ENCODE measurements around the gene ACAP3. TPM values are rescaled to one million over a fixed set of nuclear protein-coding genes. Genes with fewer than 3 reads are reported as not detected.

Gene ACAP3
- total and polyA plus RNA-seq, 5 donors = 33.1 to 61.8 (median 40.1) TPM

GRCh38 chr1:1328254-1328653 is 20.5 kb upstream of the ACAP3 start:
- Histone ChIP-seq H3K27me3 (ENCODE audit: control insufficient read depth, insufficient read depth) (no peaks in the 10 kb centered on the region), H3K4me3 (ENCODE audit: low read length) (no peak overlapping the region), H3K4me1 (ENCODE audit: control insufficient read depth, insufficient read depth, low read length) (no peaks in the 10 kb centered on the region), H3K9me3 (ENCODE audit: control insufficient read depth, low read length) (no peaks in the 10 kb centered on the region), H3K27ac (ENCODE audit: low read length) (no peak overlapping the region)
- 80% methylated on average over 15 of the region's 15 CpGs for WGBS
- intact Hi-C loops (cut with DNase I) = no loop called here
- no peak for DNase-seq
- ATAC-seq = no peak

- H3K27ac ChIP-seq (ENCODE audit: low read length) = no peak overlapping the region
- ATAC-seq (no peak), DNase-seq (no peak)
- no peaks in the 10 kb centered on the region for H3K4me1 ChIP-seq (ENCODE audit: control insufficient read depth, insufficient read depth, low read length)
- intact Hi-C loops (cut with DNase I) = no loop called here
- 91% methylated on average over 40 of the region's 40 CpGs for WGBS
- no peaks in the 10 kb centered on the region for H3K27me3 ChIP-seq (ENCODE audit: control insufficient read depth, insufficient read depth)
- no peak overlapping the region for H3K4me3 ChIP-seq (ENCODE audit: low read length)
- H3K9me3 ChIP-seq (ENCODE audit: control insufficient read depth, low read length) = no peaks in the 10 kb centered on the region
These were observed 19.6 kb upstream of the ACAP3 start for GRCh38 chr1:1327291-1327690.

GRCh38 chr1:1326075-1326605 is 18.4 kb upstream of the ACAP3 start:
- 58% methylated on average over 8 of the region's 8 CpGs for WGBS
- H3K27me3 ChIP-seq (ENCODE audit: control insufficient read depth, insufficient read depth) = no peaks in the 10 kb centered on the region
- no peak overlapping the region for H3K27ac ChIP-seq (ENCODE audit: low read length)
- H3K9me3 ChIP-seq (ENCODE audit: control insufficient read depth, low read length) = no peaks in the 10 kb centered on the region
- no peak overlapping the region for H3K4me3 ChIP-seq (ENCODE audit: low read length)
- intact Hi-C loops (cut with DNase I) = no loop called here
- H3K4me1 ChIP-seq (ENCODE audit: control insufficient read depth, insufficient read depth, low read length) = no peaks in the 10 kb centered on the region
- ATAC-seq (no peak), DNase-seq (no peak)

- Histone ChIP-seq H3K9me3 (ENCODE audit: control insufficient read depth, low read length) (no peaks in the 10 kb centered on the region), H3K27me3 (ENCODE audit: control insufficient read depth, insufficient read depth) (no peaks in the 10 kb centered on the region), H3K4me1 (ENCODE audit: control insufficient read depth, insufficient read depth, low read length) (no peaks in the 10 kb centered on the region), H3K27ac (ENCODE audit: low read length) (peak overlapping the region; percentile 58), H3K4me3 (ENCODE audit: low read length) (peak overlapping the region; percentile 78)
- intact Hi-C loops (cut with DNase I) = no loop called here
- WGBS = 52% methylated on average over 16 of the region's 16 CpGs
- DNase-seq (peak; percentile 65 to 85 (median 84)), ATAC-seq (peak; percentile 10 to 52)
These were observed 17.8 kb upstream of the ACAP3 start for GRCh38 chr1:1325288-1326074.

- no peaks in the 10 kb centered on the region for H3K27me3 ChIP-seq (ENCODE audit: control insufficient read depth, insufficient read depth)
- H3K9me3 ChIP-seq (ENCODE audit: control insufficient read depth, low read length) = no peaks in the 10 kb centered on the region
- no peaks in the 10 kb centered on the region for H3K4me1 ChIP-seq (ENCODE audit: control insufficient read depth, insufficient read depth, low read length)
- WGBS = under 1% methylated on average over 84 of the region's 84 CpGs
- ATAC-seq = peak; percentile 83 to 87
- intact Hi-C loops (cut with DNase I) = no loop called here
- peak within 1 kb of the TSS; percentile 58 for H3K27ac ChIP-seq (ENCODE audit: low read length)
- H3K4me3 ChIP-seq (ENCODE audit: low read length) = peak within 1 kb of the TSS; percentile 78
- DNase-seq = peak; percentile 96 to 98 (median 98)
These were observed 17.0 kb upstream of the ACAP3 start, which contains the start of the genes CPTP and INTS11 for GRCh38 chr1:1324524-1325287. TSS of gene CPTP (plus strand) at chr1:1324802. CDS start at chr1:1326911, 2,109 bp downstream. TSS of gene INTS11 (minus strand) at chr1:1324660. CDS start at chr1:1324608, 52 bp downstream.

- Histone ChIP-seq H3K4me1 (ENCODE audit: control insufficient read depth, insufficient read depth, low read length) (no peaks in the 10 kb centered on the region), H3K27me3 (ENCODE audit: control insufficient read depth, insufficient read depth) (no peaks in the 10 kb centered on the region), H3K9me3 (ENCODE audit: control insufficient read depth, low read length) (no peaks in the 10 kb centered on the region), H3K4me3 (ENCODE audit: low read length) (peak overlapping the region; percentile 78), H3K27ac (ENCODE audit: low read length) (peak overlapping the region; percentile 49)
- DNase-seq = no peak
- intact Hi-C loops (cut with DNase I) = no loop called here
- under 1% methylated on average over 41 of the region's 41 CpGs for WGBS
- no peak for ATAC-seq
These were observed 16.4 kb upstream of the ACAP3 start for GRCh38 chr1:1324084-1324523.

GRCh38 chr1:1322952-1323351 is 15.2 kb upstream of the ACAP3 start:
- WGBS = 87% methylated on average over 10 of the region's 10 CpGs
- H3K27ac ChIP-seq (ENCODE audit: low read length) = no peak overlapping the region
- no peak overlapping the region for H3K4me3 ChIP-seq (ENCODE audit: low read length)

GRCh38 chr1:1322418-1322817 is 14.7 kb upstream of the ACAP3 start:
- H3K27me3 ChIP-seq (ENCODE audit: control insufficient read depth, insufficient read depth) = no peaks in the 10 kb centered on the region
- WGBS = 86% methylated on average over 13 of the region's 14 CpGs
- intact Hi-C loops (cut with DNase I) = no loop called here
- H3K9me3 ChIP-seq (ENCODE audit: control insufficient read depth, low read length) = no peaks in the 10 kb centered on the region
- DNase-seq (no peak), ATAC-seq (no peak)
- H3K27ac ChIP-seq (ENCODE audit: low read length) = no peak overlapping the region
- H3K4me1 ChIP-seq (ENCODE audit: control insufficient read depth, insufficient read depth, low read length) = no peaks in the 10 kb centered on the region
- H3K4me3 ChIP-seq (ENCODE audit: low read length) = no peak overlapping the region

More at GRCh38 chr1:1322952-1323351, 15.2 kb upstream of the ACAP3 start:
- ATAC-seq (no peak), DNase-seq (no peak)
- H3K4me1 ChIP-seq (ENCODE audit: control insufficient read depth, insufficient read depth, low read length) = no peaks in the 10 kb centered on the region
- intact Hi-C loops (cut with DNase I) = no loop called here
- H3K9me3 ChIP-seq (ENCODE audit: control insufficient read depth, low read length) = no peaks in the 10 kb centered on the region
- no peaks in the 10 kb centered on the region for H3K27me3 ChIP-seq (ENCODE audit: control insufficient read depth, insufficient read depth)

- ATAC-seq = no peak
- no peaks in the 10 kb centered on the region for H3K4me1 ChIP-seq (ENCODE audit: control insufficient read depth, insufficient read depth, low read length)
- no peaks in the 10 kb centered on the region for H3K9me3 ChIP-seq (ENCODE audit: control insufficient read depth, low read length)
- H3K27me3 ChIP-seq (ENCODE audit: control insufficient read depth, insufficient read depth) = no peaks in the 10 kb centered on the region
- intact Hi-C loops (cut with DNase I) = no loop called here
- H3K27ac ChIP-seq (ENCODE audit: low read length) = no peak overlapping the region
- H3K4me3 ChIP-seq (ENCODE audit: low read length) = no peak overlapping the region
- DNase-seq = no peak
- WGBS = 85% methylated on average over 8 of the region's 8 CpGs
These were observed 13.7 kb upstream of the ACAP3 start for GRCh38 chr1:1321477-1321876.

GRCh38 chr1:1320666-1321448 is 13.1 kb upstream of the ACAP3 start:
- no peak for DNase-seq

More at GRCh38 chr1:1320666-1321448, 13.1 kb upstream of the ACAP3 start:
- Histone ChIP-seq H3K4me1 (ENCODE audit: control insufficient read depth, insufficient read depth, low read length) (no peaks in the 10 kb centered on the region), H3K4me3 (ENCODE audit: low read length) (no peak overlapping the region), H3K27me3 (ENCODE audit: control insufficient read depth, insufficient read depth) (no peaks in the 10 kb centered on the region), H3K27ac (ENCODE audit: low read length) (no peak overlapping the region), H3K9me3 (ENCODE audit: control insufficient read depth, low read length) (no peaks in the 10 kb centered on the region)
- 69% methylated on average over 23 of the region's 23 CpGs for WGBS
- ATAC-seq = no peak
- intact Hi-C loops (cut with DNase I) = no loop called here

All from right cardiac atrium (tissue), 5 donors.